Embryonic facial prominence (tissue), 1 donor: Measurements from ENCODE around the gene DGKG.

ENCODE experiments used
- DNase-seq: peaks from one replicate; pipeline ENCODE4 v3.0.0-alpha.2; 2016; ENCODE audit errors: extremely low spot score

DGKG gene

GRCh38 chr3:186361762-186362536 is at the start of gene DGKG:
Gene DGKG, minus strand, starts transcription at chr3:186362234. Its CDS starts 41,775 bp downstream, at chr3:186320459.
- DNase-seq, result no peak

GRCh38 chr3:186411089-186411488 is 49.1 kb upstream of the DGKG start:
- no peak for DNase-seq

GRCh38 chr3:186406669-186407635 is 44.9 kb upstream of the DGKG start:
- no peak for DNase-seq

- no peak for DNase-seq
These were observed 39.5 kb upstream of the DGKG start for GRCh38 chr3:186401556-186401955.

- no peak for DNase-seq
These were observed 38.6 kb upstream of the DGKG start for GRCh38 chr3:186400662-186401061.

GRCh38 chr3:186400026-186400425 is 38.0 kb upstream of the DGKG start:
- DNase-seq, result no peak

- DNase-seq, result no peak
These were observed 32.7 kb upstream of the DGKG start for GRCh38 chr3:186394566-186395217.

- no peak for DNase-seq
These were observed 25.0 kb upstream of the DGKG start for GRCh38 chr3:186386883-186387560.

GRCh38 chr3:186385856-186386602 is 24.0 kb upstream of the DGKG start:
- DNase-seq, result no peak

- DNase-seq, result no peak
These were observed 21.3 kb upstream of the DGKG start for GRCh38 chr3:186383026-186383993.

GRCh38 chr3:186382217-186382885 is 20.3 kb upstream of the DGKG start:
- DNase-seq, result no peak

- no peak for DNase-seq
These were observed 19.6 kb upstream of the DGKG start for GRCh38 chr3:186381424-186382216.

GRCh38 chr3:186380622-186381380 is 18.8 kb upstream of the DGKG start:
- DNase-seq, result no peak

- no peak for DNase-seq
These were observed 13.4 kb upstream of the DGKG start for GRCh38 chr3:186375443-186375842.

- no peak for DNase-seq
These were observed 12.3 kb upstream of the DGKG start for GRCh38 chr3:186374376-186374775.

- no peak for DNase-seq
These were observed 7.2 kb upstream of the DGKG start for GRCh38 chr3:186369217-186369616.

- no peak for DNase-seq
These were observed 6.7 kb upstream of the DGKG start for GRCh38 chr3:186368717-186369116.

GRCh38 chr3:186368176-186368575 is 6.1 kb upstream of the DGKG start:
- DNase-seq, result no peak
